Spleen (tissue), 11 donors: ENCODE results near the gene METTL2A. TPM values are rescaled to one million over a fixed set of nuclear protein-coding genes. Genes with fewer than 3 reads are reported as not detected.
"Not testable (repeated sequence)": the region's sequence is repeated elsewhere in the genome, so short reads cannot be mapped to it uniquely, and the experiment has no call there.

Experiments used
- DNase-seq: peaks from one replicate; pipeline ENCODE4 v3.0.0-alpha.2; 2020
- H3K27ac ChIP-seq, 8 donors: fragments of 200-600 bp; sonication (generic) in 7 of 8; 1 replicate in 4 of 8; 2 replicates in 4 of 8; pipeline versions ENCODE4 v1.5.0 to v1.8.0; 2016 to 2021; ENCODE audit warnings: inconsistent platforms in 4 of 8, mild to moderate bottlenecking in 4 of 8, moderate library complexity in 1 of 8
- H3K27me3 ChIP-seq, 7 donors: fragments of 200-600 bp; sonication (generic) in 6 of 7; replicated peaks in 1 of 7; 1 replicate in 4 of 7; 2 replicates in 3 of 7; pipeline versions ENCODE4 v1.5.0 to v1.8.0; 2016 to 2021; ENCODE audit warnings: inconsistent platforms in 3 of 7, mild to moderate bottlenecking in 1 of 7
- H3K36me3 ChIP-seq, 6 donors: fragments of 200-600 bp; sonication (generic) in 5 of 6; 1 replicate in 4 of 6; 2 replicates in 2 of 6; pipeline versions ENCODE4 v1.5.0 to v1.8.0; 2016 to 2021; ENCODE audit warnings: inconsistent platforms in 2 of 6
- H3K4me1 ChIP-seq, 6 donors: fragments of 200-600 bp; sonication (generic) in 5 of 6; 1 replicate in 3 of 6; 2 replicates in 3 of 6; pipeline versions ENCODE4 v1.5.0 to v1.8.0; 2016 to 2021; ENCODE audit warnings: inconsistent platforms in 3 of 6
- H3K4me3 ChIP-seq, 8 donors: fragments of 200-600 bp; sonication (generic) in 7 of 8; 1 replicate in 4 of 8; 2 replicates in 4 of 8; pipeline versions ENCODE4 v1.5.0 to v1.8.0; 2016 to 2021; ENCODE audit warnings: inconsistent platforms in 4 of 8, mild to moderate bottlenecking in 4 of 8, moderate library complexity in 2 of 8
- H3K9me3 ChIP-seq, 8 donors: fragments of 200-600 bp; sonication (generic) in 7 of 8; 1 replicate in 4 of 8; 2 replicates in 4 of 8; pipeline versions ENCODE4 v1.5.0 to v1.8.0; 2016 to 2021; ENCODE audit warnings: inconsistent platforms in 4 of 8
- POLR2AphosphoS5 ChIP-seq, 3 donors: sonication (generic); formaldehyde crosslinking; IDR thresholded peaks; one replicate each; pipeline ENCODE4 v1.5.1; 2017; ENCODE audit warnings: antibody characterized with exemption in 3 of 3
- WGBS, 5 donors: extraction: QIAGEN DNeasy Blood & Tissue Kit in 3 of 5; methylation state at CpG; one replicate each; pipeline versions ENCODE4 v1.1.5 to v1.1.7; 2013 to 2018; 5-methylcytosine and 5-hydroxymethylcytosine counted together
- intact Hi-C: fragments of 100-400 bp; cut with DNase I; formaldehyde crosslinking; loops from one replicate; pipeline ENCODE4 v1.15.0; 2023; ENCODE audit warnings: low total_unique reads
- polyA plus RNA-seq, 3 donors: library from polyadenylated mRNA; stranded (reverse); fragments of 200-250 nt; gene quantifications; one replicate each; pipeline ENCODE4 v1.2.1, GENCODE V29; 2013
- total RNA-seq, 7 donors: library from RNA; depleted of rRNA in 3 of 7; stranded (reverse); fragments of >200 nt in 3 of 7; fragmentation: NEBNext Ultra II Directional in 4 of 7; extraction: Animal tissue kit (Norgen Biotek cat#: 25700) in 4 of 7; gene quantifications; one replicate each; pipeline versions ENCODE4 v1.1.0 to v1.2.1, GENCODE V29; 2016 to 2021
- donor health status: healthy with polysubstance abuse.
- donor health status: DM: no; HTN: no; CAD: no; lungs with moderate emphysema.
- donor health status: DM: no; HTN: no; CAD: no.
- donor health status: Bipolar disorder and iron deficiency.
- donor health status: healthy.
- donor health status: DM: no; HTN: no; CAD: no.
- donor health status: DM: yes; HTN: yes; CAD: no.

The METTL2A gene
- total and polyA plus RNA-seq, 10 donors = 3.8 to 16.1 (median 12.5) TPM

DNA sequence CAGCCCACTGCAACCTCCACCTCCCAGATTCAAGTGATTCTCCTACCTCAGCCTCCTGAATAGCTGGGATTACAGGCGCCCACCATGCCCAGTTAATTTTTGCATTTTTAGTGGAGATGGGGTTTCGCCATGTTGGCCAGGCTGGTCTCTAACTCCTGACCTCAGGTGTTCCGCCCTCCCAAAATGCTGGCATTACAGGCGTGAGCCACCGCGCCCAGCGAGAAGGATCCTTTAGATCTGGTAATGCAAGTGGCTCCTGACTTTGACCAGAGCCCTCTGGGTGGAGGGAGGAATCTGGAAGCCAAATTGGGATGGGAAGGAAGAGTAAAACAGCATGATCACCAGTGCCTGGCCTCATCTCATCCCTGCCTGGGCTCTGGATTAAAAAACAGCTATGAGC, 41.6 kb downstream of the METTL2A start:
- H3K4me1 ChIP-seq, intact Hi-C loops, H3K27me3 ChIP-seq, H3K36me3 ChIP-seq, H3K4me3 ChIP-seq, H3K27ac ChIP-seq, H3K9me3 ChIP-seq: not testable (repeated sequence)
- DNase-seq = peak; percentile 39
- 95 to 98% (median 97%) methylated on average over 7 of the region's 7 CpGs for WGBS, 5 donors

DNA sequence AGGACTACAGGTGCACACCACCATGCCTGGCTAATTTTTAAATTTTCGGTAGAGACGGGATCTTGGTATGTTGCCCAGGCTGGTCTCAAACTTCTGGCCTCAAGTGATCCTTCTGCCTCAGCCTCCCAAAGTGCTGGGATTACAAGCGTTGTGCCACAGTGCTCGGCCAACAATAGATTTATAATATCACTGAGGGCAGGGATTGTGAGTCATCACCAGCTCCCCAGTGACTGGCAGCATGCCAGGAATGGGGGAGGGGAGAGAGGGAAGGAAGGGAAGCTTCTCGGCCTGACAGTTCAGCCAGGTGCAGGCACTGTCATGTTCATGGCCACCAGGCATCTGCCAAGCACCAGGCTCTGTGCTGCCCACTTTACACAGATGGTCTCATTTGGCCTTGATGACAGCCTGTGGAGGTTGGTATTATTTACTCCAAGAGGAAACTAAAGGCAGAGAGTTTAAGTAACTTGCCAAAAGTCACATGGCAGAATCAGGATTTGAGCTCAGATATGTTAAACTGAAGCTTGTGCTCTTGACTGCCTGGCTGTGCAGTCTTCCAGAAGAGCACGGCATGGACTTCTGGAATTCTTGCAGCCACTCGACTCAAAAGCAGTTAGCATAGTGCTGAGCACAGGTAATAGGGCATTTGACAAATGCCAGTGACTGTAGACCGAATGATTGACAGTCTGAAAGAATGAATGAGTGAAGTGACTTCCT, 47.1 kb downstream of the METTL2A start:
- Histone ChIP-seq H3K27ac (peak overlapping the region in 6 of 8 donors; percentile 39 to 74 (median 48)), H3K4me1 (peaks cover 5 to 15% (median 10%) of the 10 kb centered on the region in 6 donors)
- H3K9me3 ChIP-seq, H3K27me3 ChIP-seq, H3K36me3 ChIP-seq, H3K4me3 ChIP-seq, intact Hi-C loops: not testable (repeated sequence)
- peak; percentile 85 for DNase-seq
- 37 to 46% (median 44%) methylated on average over 6 of the region's 8 CpGs for WGBS, 5 donors
- peak; percentile 24 to 87 (median 76) for TF ChIP-seq POLR2AphosphoS5 (IDR thresholded peaks at IDR 0.05)

DNA sequence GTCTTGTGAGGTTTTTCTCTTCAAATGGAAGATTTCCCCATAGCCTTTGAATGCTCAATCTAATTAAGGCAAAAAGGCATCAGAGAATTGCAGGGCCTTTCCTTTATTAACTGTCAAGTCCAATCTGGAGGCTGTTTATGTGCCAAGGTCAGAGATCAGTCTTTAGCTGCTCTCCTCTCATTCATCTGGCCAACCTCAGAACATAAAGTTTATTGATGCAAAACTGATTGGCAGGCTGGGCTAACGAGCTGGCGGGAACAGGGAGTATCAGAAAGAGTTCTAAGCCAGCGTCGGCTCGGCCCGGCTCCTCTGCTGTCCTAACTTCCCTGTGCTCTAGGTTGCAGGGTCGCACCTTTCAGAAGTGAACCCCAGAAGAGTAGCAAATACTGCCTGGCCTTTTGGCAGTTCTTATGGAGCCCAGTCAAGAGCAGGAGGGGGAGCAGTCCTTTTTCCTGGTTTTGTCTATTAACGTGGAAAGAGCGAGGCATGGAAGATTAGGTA, 47.7 kb downstream of the METTL2A start:
- H3K36me3 ChIP-seq, intact Hi-C loops, H3K9me3 ChIP-seq, H3K27me3 ChIP-seq, H3K4me3 ChIP-seq: not testable (repeated sequence)
- WGBS, 5 donors = 75 to 87% (median 80%) methylated on average over 9 of the region's 9 CpGs
- H3K27ac ChIP-seq = peak overlapping the region in 5 of 8 donors; percentile 39 to 74 (median 53)
- peaks cover 5 to 18% (median 10%) of the 10 kb centered on the region in 6 donors for H3K4me1 ChIP-seq
- peak; percentile 24 for DNase-seq

DNA sequence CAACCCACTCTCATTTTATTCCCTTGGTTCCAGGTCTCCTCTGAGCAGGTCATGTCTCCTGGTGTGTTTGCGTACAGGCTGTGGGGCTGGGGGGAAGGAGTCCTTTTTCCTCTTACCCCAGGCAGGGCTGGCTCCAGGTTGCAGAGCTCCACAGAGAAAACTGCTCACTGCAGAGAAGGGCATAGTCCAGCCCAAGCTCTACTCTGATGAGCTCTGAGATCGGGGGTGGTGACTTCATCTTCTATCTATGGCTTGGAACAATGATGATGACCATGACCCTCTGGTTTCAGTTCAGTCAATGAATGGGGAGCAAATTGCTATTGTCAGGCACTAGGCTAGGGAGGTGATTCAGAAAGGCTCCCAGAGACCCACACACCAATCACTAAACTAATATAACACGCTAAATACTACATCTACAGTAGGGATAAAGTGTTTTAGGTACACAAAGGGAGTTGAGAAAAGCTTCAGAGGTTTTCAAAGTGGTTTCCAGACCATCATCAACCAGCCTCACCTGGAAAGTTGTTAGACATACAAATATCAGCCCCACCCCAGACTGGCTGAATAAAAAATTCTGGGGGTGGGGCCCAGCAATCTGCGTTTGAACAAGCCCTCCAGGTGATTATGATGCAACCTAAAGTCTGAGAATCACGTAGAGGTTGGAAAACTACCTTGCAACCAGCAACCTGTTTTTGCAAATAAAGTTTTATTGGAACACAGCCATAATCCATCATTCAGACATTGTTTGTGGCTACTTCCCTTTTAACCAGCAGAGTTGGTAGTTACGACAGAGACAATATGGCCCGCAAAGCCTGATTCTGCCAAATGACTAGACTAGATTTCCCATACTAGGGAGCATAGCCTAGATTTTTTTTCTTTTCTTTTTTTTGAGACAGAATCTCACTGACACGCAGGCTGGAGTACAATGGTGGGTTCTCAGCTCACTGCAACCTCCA, 49.6 kb downstream of the METTL2A start:
- intact Hi-C loops, H3K27ac ChIP-seq, H3K4me3 ChIP-seq, H3K36me3 ChIP-seq, H3K27me3 ChIP-seq, H3K9me3 ChIP-seq: not testable (repeated sequence)
- DNase-seq = peak; percentile 24
- 80 to 93% (median 87%) methylated on average over 7 to 8 of the region's 8 CpGs for WGBS, 5 donors
- peaks cover 6 to 31% (median 19%) of the 10 kb centered on the region in 6 donors for H3K4me1 ChIP-seq

DNA sequence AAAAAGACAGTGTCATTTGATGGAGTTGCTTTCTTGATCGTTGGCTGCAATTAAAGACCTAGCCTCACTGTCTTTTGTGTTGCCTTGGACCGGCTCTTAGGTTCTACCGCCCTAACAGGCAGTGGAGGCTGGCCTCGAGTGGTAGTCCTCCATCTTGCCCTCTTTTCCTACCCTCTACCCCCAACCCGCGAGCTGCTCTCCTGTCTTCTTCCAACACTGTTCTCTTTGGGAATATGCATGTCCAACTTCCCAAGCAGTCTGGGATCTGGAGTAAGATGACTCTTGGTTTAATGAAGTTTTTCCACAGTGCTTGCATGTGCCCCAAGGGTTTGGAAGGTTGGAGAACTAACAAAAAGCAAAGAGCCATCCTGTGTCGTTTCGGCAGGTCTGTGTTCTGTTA, 53.4 kb downstream of the METTL2A start:
- peak overlapping the region in 5 of 8 donors; percentile 48 to 82 (median 74) for H3K4me3 ChIP-seq
- H3K27ac ChIP-seq = peak overlapping the region in 5 of 8 donors; percentile 91 to 96 (median 95)
- H3K36me3 ChIP-seq = peaks cover 0 to 12% (median 3%) of the 10 kb centered on the region in 6 donors
- intact Hi-C loops, H3K9me3 ChIP-seq, H3K27me3 ChIP-seq: not testable (repeated sequence)
- peak; percentile 72 for DNase-seq
- H3K4me1 ChIP-seq = peaks cover 10 to 47% (median 28%) of the 10 kb centered on the region in 6 donors
- 89 to 94% (median 92%) methylated on average over 8 of the region's 8 CpGs for WGBS, 5 donors

DNA sequence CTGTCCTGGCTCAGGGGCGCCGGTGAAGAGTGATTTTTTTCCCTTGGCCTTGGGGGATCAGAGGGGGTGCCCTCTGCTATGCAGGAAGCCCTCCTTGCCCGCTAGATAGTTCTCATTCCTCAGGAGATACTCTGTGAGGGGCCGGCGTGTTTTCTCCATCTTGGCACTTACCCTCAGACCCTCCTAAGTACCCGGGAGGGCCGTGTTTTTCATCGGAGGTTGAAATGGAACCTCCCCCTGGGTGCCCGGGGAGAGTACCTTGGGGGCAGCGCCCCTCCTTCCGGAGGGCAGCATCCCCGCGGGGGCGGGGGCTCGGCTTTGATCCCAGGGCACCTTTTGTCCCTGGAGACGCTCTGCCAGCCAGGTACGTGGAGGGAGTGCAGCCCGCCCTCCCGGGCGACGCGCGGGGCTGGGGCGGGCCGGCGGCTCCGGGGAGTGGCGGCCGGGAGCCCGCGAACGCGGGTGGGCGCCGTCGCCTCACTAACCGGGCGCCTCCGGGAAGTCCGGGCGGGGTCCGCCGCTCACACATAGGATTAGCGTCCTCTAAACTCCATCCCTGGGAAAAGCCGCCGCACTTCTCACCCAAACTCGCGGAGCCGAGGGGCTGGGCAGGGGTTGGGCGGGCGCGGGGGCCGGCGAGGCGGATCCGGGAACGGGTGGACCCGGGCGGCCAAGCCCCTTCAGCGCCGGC, 54.2 kb downstream of the METTL2A start:
- peaks cover 10 to 54% (median 33%) of the 10 kb centered on the region in 6 donors for H3K4me1 ChIP-seq
- H3K27me3 ChIP-seq, intact Hi-C loops, H3K9me3 ChIP-seq: not testable (repeated sequence)
- peaks cover 0 to 20% (median 3%) of the 10 kb centered on the region in 6 donors for H3K36me3 ChIP-seq
- H3K27ac ChIP-seq = peak overlapping the region; percentile 82 to 96 (median 94)
- 1 to 12% (median 2%) methylated on average over 6 to 60 of the region's 61 CpGs for WGBS, 5 donors
- peak; percentile 91 for DNase-seq
- H3K4me3 ChIP-seq = peak overlapping the region; percentile 45 to 82 (median 62)
